GM12865 (cell line): ENCODE measurements around the gene CLRN2.

Experiments used
- DNase-seq: peaks from one replicate; pipeline ENCODE4 v3.0.0; 2010; ENCODE audit warnings: low read depth
- H3K4me3 ChIP-seq: 2 replicates; pipeline ENCODE4 v1.5.1; 2011; ENCODE audit warnings: mild to moderate bottlenecking, low read depth, low read length, control low read depth
- CTCF ChIP-seq: IDR thresholded peaks from 2 replicates; pipeline ENCODE4 v1.5.1; 2011; ENCODE audit warnings: low read length, control low read depth, low read depth, inconsistent platforms; ENCODE audit not compliant: insufficient read depth; ENCODE audit errors: missing control alignments

Gene CLRN2

GRCh38 chr4:17480210-17480927, 34.6 kb upstream of the CLRN2 start:
- TF ChIP-seq CTCF: no peak
- no peak for DNase-seq
- H3K4me3 ChIP-seq: no peak overlapping the region

GRCh38 chr4:17480955-17481354, 34.0 kb upstream of the CLRN2 start:
- TF ChIP-seq CTCF: no peak
- no peak overlapping the region for H3K4me3 ChIP-seq
- DNase-seq: no peak

- no peak overlapping the region for H3K4me3 ChIP-seq
- no peak for TF ChIP-seq CTCF
- no peak for DNase-seq
Measured at GRCh38 chr4:17482716-17483115, 32.2 kb upstream of the CLRN2 start.

GRCh38 chr4:17489123-17489522, 25.8 kb upstream of the CLRN2 start:
- H3K4me3 ChIP-seq: no peak overlapping the region
- no peak for DNase-seq
- TF ChIP-seq CTCF: no peak

- DNase-seq: no peak
- no peak overlapping the region for H3K4me3 ChIP-seq
- TF ChIP-seq CTCF: no peak
Measured at GRCh38 chr4:17489721-17490120, 25.2 kb upstream of the CLRN2 start.

GRCh38 chr4:17490575-17491059, 24.3 kb upstream of the CLRN2 start:
- no peak for TF ChIP-seq CTCF
- no peak for DNase-seq
- no peak overlapping the region for H3K4me3 ChIP-seq

- DNase-seq: no peak
- no peak overlapping the region for H3K4me3 ChIP-seq
- TF ChIP-seq CTCF: no peak
Measured at GRCh38 chr4:17491196-17491595, 23.8 kb upstream of the CLRN2 start.
